T-helper 9 cell (primary cell): ENCODE measurements around the gene DVL1.

Source experiments
- DNase-seq: peaks from one replicate; pipeline ENCODE4 v3.0.0-alpha.2; 2020

Gene DVL1

DNA sequence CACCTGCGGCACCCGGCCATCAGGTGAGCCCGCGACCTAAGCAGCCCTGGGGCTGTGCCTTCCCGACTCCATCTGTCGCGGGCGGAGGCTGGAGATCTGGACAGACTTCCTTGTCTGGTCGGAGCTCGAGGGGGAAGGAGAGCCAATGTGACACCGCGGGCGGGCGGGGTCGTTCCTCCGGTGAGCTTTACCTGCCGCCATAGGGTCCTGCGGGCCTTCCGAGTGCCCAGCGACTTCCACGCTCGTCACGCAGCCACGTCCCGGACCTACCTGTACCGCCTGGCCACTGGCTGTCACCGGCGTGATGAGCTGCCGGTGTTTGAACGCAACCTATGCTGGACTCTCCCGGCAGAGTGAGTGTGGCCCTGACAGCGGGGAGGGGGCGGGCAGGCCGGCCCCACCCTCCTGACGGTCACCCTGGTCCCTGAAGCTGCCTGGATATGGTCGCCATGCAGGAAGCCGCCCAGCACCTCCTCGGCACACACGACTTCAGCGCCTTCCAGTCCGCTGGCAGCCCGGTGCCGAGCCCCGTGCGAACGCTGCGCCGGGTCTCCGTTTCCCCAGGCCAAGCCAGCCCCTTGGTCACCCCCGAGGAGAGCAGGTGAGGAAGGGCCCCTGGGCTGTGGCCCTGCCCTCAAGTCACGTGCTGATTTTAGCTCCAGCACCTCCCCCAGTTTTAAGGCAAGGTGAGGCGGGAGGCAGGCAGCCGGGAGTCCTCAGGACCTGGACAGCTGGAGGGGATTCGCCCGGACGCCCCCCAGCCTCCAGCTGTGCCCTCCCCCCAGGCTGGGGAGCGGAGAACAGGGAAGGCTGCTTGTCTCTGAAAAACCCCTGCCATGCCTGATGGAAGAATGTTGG is 39.7 kb downstream of the DVL1 start:
- no peak for DNase-seq

DNA sequence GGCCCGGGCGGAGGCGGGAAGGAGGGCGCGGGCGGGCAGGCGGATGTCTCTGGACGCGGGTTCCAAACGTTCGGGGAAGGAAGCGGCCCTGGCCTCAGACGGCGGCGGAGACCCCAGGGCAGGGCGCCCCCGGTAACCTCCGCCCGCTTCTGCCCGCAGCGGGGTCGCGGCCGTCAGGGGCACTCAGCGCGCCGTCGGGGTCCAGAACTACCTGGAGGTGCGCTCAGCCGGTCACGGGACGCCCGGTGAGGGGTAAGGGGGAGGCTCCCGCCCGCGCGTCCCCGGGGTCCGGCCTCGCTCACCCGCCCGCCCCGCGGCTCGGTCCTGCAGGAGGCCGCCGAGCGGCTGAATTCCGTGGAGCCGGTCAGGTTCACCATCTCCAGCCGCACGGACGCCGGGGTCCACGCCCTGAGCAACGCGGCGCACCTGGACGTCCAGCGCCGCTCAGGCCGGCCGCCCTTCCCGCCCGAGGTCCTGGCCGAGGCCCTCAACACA is 40.4 kb downstream of the DVL1 start:
- DNase-seq = no peak

DNA sequence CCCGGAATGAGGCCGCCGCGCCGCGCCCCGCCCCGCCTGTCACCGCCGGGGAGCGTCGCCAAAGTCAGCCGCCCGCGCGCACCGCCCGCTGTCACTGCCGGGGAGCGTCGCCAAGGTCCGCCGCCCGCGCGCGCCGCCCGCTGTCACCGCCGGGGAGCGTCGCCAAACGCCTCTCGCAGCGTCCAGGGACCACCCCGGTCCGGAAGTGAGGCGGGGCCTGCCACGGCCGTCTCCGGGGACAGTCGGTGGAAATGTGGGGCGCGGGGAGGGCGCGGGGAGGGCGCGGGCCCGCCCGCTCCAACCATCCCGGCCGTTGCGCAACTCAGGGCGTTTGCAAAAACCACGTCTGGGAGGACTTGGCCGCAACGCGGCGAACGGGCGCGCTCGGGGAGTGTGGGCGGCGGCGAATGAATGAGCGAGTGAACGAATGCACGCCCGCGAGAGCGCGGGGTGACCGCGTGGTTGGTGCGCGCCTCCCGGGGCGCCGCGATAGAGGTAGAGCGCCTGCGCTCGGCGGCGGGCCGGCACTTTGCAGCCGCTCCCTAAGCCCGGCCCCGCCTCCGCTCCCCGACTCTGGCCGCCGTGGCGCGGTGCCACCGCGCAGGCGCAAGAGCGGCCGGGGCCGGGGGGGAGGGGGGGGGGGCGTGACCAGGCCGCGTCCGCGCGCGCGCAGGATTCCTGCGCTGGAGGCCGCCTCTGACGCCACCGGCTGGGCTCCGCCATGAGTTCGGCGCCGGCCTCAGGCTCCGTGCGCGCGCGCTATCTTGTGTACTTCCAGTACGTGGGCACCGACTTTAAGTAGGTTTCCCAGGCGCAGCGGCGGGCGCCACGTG is 41.1 kb downstream of the DVL1 start, which contains the start of the genes ACAP3 and PUSL1:
ACAP3 (minus strand) TSS at position 8 of the 833 bp plus-strand sequence. CDS start 115 bp downstream, outside the sequence.
PUSL1 (plus strand) TSS at position 675 of the 833 bp plus-strand sequence; CDS start at position 722, 47 bp downstream.
- DNase-seq = peak; percentile 80

DNA sequence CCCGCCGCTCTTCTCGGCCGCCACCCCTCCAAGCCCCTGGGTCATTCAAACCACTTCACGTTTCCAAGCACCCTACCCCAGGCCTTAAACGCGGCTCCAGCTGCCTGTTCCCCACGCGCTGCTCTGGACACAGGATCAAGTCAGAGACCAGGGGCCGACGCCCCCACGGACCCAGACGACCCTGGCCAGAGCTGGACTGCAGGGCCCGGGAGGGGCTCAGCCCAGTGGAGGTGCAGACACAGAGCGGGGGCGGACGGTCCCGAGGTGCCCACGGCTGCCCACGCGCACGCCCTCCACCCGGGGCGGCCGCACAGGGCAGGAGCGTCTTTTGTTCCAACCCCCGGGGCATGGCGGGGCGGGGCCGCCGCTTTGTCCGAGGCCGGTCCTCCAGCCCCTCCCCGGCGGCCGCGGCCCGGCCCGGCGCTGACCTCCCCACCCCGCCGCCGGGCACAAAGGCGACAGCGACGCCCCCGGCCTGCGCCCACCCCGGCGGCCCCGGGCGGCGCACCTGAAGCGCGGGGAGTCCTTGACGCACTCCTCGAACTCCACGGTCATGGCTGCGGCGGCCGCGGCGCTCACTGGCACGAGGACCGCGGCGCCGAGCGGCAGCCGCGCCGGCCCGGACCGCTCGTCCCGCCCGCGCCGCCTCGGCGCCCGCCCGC is 41.8 kb downstream of the DVL1 start:
- no peak for DNase-seq

DNA sequence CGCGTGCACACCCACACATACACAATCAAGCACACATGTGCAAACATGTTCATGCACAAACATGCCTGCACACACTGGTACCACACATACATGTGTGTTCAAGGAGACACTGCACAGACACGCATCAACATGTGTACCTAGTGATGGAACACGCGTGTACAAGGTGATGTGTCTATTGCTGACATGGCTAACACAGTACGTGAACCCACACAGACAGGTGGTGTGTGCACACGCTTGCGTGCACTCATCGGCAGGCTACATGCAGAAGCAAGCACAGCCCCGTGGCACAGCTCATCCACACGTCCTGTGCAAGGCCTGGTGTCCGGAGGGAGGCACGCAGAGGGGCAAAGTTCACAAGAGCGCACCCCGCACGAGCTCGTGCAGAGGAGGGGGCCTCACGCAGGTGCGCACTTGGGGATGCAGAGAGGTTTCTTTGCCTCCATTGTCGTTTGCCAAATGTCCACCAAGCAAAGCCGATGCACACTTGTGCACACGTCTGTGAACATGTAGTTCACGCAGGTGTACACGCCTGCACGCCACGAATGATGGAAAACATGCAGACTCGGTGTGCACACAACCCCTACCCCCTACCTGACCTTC is 42.5 kb downstream of the DVL1 start:
- DNase-seq = no peak

DNA sequence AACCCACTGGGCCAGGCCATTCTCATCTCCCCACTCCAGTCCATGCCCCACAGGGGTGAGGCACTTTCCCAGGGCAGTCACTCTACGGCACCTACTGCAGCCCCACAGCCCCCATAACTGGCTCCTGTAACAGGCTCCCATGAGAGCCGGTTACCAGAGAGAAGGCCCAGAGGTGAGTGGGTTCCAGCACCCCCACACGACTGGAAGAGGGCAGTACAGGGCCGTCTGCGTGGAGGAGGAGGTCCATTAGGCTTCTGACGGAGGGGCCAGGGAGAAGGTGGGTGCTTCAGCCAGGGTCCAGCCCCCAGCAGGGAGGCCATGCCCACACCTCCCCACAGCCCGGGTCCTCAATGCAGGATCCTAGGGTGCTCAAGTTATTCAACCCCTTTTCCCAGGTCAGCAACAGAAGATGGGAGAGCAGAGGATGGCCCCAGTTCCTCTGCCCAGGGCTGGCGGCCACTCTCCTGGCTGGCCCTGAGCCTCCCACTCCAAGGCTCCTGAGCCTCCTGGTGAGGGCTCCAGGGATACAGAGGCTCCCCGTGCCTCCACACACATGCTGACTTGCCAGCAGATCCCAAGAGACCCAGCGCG is 43.1 kb downstream of the DVL1 start:
- DNase-seq = no peak

DNA sequence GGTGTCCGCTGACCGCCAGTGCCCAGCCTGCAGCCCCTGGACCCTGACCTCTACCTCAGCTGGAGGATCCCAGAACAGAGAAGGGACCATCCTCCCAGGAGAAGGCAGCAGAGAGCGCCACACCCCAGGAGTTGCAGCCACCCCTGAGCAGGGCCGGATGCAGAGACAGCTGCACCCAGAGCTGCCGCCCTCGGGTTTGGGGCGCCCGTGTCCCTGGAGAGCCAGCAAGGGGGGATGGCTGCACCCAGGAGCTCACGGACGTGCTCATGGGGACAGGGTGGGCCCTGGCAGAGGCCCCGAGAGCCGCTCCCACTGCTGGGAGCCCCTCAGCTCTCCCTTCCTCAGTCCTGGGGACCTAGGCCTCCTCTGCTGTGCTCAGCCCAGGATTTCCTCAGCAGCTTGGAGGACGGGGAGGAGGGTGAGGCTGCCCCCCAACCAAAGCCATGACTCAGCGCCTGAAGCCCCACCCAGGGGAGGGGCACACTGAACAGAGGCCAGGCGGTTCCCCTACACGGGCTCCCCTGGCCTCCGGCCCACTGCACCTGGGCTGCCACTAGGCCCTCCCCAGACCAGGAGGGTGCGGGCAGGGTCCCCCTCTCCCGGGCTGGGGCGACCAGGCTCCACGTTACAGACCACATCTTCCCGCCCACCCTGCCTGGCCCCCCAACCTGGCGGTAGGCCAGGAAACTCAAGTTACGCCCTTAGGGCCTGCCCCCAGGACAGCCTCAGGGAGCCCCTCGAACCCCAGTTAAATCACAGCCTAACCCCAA is 43.7 kb downstream of the DVL1 start:
- DNase-seq = peak; percentile 51

DNA sequence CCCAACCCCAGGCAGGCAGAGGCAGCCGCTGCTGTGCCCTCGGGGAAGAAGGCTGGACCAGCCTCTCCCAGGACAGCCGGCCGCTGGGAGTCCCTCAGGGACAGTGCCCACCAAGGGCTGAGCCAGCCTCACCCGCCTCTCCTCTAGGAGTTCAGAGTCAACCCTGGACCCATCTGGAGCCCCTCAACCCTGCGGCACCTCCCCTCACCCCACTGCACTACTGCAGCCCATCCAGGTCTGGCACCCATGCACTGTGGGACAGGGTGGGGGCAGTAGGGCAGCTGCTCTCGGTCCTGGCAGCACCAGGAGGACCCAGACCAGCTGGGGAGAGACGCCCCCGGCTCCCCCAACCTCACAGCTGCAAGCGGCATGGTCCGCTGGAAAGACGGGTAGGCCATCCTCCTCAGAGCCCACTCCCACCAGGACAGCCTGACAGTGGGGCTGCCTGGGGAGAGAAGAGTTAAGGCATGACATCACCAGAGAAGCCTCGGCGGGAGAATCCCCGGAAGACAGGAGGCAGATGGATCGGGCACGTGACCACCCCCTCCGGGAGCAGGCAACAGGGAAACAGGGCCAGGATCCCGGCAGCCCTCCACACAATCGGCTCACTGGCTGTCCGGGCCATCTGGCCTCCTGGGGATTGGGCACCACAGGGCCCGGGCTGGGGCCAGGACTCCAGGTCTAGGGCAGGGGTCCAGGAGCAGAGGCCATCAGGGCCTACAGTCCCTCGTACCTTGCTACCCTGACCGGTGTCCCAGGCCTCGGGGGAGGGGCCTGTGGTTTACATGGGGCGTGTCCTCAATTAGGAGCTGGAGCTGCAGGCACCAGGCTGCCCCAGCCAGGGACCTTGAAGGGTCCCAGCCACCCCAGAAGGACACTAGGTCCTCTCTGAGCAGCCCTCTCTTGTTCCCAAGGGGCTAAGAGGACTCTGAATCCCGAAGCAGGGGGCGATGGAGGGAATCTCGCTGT is 44.6 kb downstream of the DVL1 start:
- no peak for DNase-seq

DNA sequence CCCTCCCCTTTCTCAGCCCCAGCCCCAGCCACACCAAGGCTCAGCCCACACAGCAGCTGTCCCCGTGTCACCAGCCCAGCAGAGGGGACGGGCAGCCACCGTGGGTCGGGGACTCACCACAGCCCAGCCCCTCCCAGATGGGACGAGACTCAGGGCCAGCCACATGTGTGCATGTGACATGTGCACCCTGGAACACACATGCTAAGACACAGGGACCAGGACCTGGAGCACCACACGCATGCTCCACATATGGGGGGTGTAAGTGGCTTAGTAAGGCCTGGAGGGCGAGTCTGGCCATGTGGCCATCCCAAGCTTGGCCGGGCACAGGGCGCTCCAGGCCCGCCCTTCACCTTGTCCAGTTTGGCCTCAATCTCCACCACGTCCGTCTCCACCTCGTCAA is 45.5 kb downstream of the DVL1 start:
- DNase-seq = no peak

DNA sequence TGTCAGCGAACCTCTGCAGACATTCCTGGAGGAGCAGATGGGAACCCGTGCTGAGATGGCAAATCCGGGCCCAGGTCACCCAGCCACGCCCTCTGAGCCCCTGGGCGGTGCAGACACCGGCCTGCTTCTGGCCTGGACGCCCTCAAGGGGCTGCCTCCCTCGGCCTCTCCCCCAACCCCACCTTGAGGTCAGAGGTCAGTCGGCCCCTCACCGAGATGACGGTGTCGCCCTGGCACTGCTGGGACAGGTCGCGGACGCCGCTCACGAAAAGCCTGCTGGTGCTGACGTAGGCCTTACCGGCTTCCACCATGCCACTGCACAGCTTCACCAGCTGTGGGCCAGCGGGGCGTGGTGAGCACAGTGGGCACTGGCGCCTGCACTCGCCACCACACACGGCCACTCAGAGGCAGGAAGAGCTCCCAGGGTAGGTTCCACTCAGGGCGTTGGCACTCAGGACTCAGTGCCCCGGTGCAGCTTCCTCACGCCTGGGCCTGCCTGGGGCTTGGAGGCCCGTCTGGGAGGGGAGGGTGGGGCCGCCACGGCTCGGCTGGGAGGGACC is 46.2 kb downstream of the DVL1 start:
- DNase-seq = no peak

DNA sequence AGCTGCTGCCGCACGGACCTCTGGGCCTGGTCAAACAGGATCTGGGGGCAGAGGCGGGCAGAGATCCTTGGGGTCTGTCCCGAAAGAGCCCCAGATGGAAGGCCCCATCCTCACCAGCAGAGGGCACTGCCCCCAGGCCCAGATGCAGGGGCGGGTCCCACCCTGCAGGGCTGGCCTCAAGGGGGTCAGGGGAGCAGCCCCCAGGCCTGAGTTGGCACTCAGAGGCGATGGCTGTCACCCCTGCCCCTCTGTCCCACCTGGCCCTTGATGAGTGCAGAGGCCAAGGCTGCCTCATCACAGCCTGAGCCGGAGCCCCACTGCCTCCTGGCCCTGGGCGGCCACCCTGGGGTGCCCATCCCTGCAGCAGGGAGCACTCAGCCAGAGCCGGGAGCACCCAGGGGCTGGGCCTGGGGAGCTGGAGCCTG is 47.2 kb downstream of the DVL1 start:
- no peak for DNase-seq

DNA sequence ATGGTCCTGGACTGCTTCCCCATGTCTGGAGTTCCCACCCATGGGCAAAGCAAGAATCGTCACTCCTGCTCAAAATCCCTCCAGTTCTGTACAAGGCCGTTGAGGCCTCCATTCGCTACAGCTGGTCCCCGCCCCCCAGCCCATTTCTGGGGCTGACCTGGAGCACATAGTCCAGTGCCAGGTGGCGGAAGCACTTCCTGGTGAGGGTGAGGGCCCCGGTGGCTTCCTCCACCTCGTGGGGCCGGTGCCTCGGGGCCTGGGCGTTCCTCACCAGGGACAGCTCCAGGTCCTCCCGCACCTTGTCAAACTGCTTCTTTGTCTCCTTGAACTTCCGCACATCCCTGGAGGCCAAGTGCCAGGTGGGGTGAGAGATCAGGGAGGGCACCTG is 48.9 kb downstream of the DVL1 start:
- no peak for DNase-seq

DNA sequence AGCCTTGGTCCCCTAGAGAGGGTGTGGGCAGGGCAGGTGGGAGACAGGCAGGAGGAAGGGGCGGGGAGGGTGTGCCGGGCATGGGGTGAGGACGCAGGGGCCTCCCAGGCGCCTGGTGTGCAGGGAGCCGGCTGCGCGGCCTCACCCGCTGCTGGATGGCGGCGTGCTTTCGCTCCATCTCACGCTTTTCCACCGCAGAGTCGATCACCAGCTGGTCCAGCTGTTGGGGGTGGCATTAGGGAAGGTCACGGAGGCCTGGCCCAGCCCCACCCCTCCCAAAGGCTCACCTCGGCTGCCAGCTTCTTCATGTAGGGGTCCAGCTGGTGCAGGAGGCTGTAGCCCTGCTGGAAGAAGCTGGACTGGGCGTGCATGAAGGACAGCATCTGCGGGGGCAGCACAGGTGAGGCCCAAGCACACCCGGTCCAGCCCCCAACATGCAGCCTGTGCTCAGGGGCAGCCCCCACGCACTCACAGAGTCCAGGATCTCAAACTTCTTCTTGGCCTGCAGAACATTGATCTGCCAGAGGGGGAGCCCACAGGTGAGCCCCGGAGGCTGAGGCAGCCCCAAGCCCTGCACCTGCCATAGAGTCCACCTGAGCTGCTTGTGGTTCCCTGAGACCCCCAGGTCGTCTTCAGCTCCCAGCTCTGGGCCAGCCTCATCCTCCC is 49.4 kb downstream of the DVL1 start:
- no peak for DNase-seq

DNA sequence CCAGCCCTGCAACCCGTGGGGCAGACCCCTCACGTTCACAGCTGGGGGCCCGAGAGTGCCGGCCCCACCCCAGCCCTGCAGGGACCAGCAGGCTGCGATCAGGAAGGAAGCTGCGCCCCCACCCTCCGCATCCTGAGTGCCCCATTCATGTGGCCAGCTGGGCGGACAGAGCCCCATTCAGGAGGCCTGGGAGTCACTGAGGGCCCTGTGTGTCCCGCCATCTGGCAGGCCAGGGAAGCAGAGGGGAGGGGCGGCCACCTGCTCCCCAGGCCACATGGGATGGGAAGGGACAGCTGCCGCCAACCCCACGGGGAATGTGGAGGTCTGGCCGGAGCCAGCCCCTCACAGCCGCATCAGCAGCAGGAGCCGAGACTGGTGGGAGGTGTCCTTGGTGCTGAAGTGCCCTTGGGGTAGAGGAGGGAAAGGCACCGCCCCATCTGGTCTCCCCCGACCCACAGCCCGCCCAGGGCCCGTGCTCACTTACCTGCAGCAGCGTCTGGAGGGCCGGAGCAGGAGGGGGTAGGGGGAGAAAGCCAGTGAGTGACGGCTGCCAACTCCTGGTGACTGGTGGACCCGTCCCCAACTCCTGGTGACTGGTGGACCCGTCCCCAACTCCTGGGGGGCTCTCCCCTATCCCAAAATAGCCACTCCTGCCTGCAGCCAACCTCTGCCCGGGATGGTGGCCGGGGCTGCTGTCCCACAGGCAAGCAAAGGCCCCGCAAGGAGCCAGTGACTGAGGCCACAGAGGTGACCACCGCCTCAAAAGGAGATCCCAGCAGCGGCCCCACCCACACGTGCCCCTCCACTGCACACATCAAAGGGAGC is 50.1 kb downstream of the DVL1 start:
- DNase-seq = no peak

DNA sequence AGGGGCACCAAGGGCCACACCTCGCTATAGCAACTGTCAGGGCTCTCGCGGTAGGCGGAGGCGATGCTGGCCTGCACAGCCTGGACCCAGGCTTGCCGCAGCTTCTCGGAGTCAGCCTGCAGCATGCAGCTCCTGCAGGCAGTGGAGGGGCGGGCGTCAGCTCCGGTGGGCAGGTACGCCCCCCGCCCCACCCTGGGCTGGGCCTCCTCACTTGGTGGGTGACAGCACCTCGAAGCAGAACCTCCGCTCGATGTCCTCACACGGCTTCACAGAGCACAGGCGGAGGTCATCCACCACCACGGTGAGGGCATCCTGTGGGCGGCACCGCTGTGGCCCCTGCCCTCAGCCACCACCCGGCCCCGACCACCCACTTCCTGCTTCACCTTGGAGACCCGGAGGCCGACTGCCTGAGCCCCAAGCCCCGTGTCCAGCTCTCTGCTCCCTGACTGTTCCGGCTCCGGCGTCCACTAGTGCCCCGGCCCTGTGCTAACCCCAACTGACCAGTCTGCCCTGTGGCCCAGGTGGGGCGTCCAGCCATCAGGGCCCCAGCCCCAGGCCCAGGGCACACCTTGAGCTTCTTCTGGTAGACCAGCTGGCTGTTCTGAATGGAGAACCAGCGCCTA is 51.3 kb downstream of the DVL1 start:
- no peak for DNase-seq

DNA sequence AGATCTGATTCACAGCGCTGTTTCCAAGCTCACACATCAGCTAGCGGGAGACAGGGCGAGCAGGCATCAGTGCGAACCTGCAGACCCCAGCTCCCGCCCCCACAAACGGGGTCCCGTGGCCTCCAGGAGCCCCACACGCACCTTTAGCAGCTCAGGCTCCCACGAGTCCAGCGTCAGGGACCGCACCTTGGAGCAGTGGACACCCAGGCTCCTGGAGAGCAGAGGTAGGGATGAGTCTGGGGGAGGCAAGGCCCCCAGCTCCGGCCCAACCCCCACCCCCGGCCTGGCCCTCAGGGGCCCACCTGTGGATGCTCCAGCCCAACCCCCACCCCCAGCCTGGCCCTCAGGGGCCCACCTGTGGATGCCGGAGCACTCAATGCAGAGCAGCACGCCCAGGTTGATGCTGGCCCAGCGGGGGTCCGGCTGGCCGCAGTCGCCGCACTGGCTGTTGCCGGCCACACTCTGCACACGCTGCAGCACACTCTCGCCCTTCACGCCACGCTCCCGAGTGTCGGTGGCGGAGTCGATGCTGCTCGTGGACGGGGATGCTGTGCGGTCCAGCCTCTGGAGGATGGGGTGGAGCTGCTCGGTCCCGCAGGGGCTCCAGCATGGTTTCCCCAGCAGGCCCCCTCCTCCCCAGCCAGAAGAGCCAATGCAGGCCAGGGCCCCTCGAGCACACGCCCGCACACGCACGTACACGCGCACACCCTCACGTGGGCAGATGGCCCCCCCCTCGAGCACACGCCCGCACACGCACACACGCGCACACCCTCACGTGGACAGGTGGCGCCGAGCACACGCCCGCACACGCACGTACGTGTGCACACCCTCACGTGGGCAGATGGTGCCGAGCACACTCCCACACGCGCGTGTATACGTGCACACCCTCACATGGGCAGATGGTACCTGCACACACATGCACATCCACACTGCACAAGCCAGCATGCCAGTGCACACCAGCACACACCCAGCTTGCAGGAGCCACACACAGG is 52.9 kb downstream of the DVL1 start:
- no peak for DNase-seq
